K562 (cell line): ENCODE results near the gene LAPTM4A. TPM values are rescaled to one million over a fixed set of nuclear protein-coding genes. Genes with fewer than 3 reads are reported as not detected.

Source experiments
- CAMTA2 ChIP-seq: fragments of 250-450 bp; sonication (Bioruptor Pico); conservative IDR thresholded peaks from 2 replicates; pipeline ENCODE4 v1.5.1; 2022
- CBX5 ChIP-seq: IDR thresholded peaks from 2 replicates; pipeline ENCODE4 v1.6.1; 2014; ENCODE audit warnings: low read depth, borderline replicate concordance
- CHCHD3 ChIP-seq: fragments of 250-450 bp; sonication (Bioruptor Pico); IDR thresholded peaks from 2 replicates; pipeline ENCODE4 v2.1.2; 2022; ENCODE audit warnings: mild to moderate bottlenecking
- FOXP1 ChIP-seq: sonication (generic); formaldehyde crosslinking; IDR thresholded peaks from 2 replicates; pipeline ENCODE4 v1.8.0; 2022; ENCODE audit warnings: mild to moderate bottlenecking, missing genetic modification reagents
- HMG20A ChIP-seq: fragments of 450-650 bp; formaldehyde crosslinking; conservative IDR thresholded peaks from 2 replicates; pipeline ENCODE4 v1.4.0; 2020; ENCODE audit warnings: mild to moderate bottlenecking, mixed read lengths
- JUND ChIP-seq, 2 experiments: IDR thresholded peaks; 2 replicates in 1 of 2; 3 replicates in 1 of 2; pipeline ENCODE4 v1.6.1; 2011; ENCODE audit warnings: borderline replicate concordance in 2 of 2, low read depth in 2 of 2, low read length in 2 of 2, improper control_type of control experiment in 1 of 2, missing biosample characterization in 1 of 2, missing genetic modification characterization in 1 of 2, missing genetic modification reagents in 1 of 2
- MED1 ChIP-seq: sonication (generic); formaldehyde crosslinking; IDR thresholded peaks from 2 replicates; pipeline ENCODE4 v1.8.1; 2023; ENCODE audit warnings: missing genetic modification reagents, borderline replicate concordance
- NCOA6 ChIP-seq: fragments of 450-650 bp; IDR thresholded peaks from 2 replicates; pipeline ENCODE4 v1.6.1; 2017; ENCODE audit warnings: mild to moderate bottlenecking
- RAD51 ChIP-seq: fragments of 450-650 bp; IDR thresholded peaks from 2 replicates; pipeline ENCODE4 v1.7.1; 2016; ENCODE audit warnings: low read depth, mild to moderate bottlenecking, borderline replicate concordance
- STAT5A ChIP-seq: IDR thresholded peaks from 2 replicates; pipeline ENCODE4 v1.6.1; 2012; ENCODE audit warnings: low read length, inconsistent platforms, borderline replicate concordance
- TCF3 ChIP-seq: sonication (generic); formaldehyde crosslinking; IDR thresholded peaks from 2 replicates; pipeline ENCODE4 v1.4.0; 2020; ENCODE audit warnings: mild to moderate bottlenecking, missing genetic modification reagents
- TFAP4 ChIP-seq: sonication (generic); formaldehyde crosslinking; IDR thresholded peaks from 2 replicates; pipeline ENCODE4 v1.8.0; 2022; ENCODE audit warnings: missing genetic modification reagents, mild to moderate bottlenecking, moderate library complexity, borderline replicate concordance
- TRIM28 ChIP-seq: fragments of 450-650 bp; IDR thresholded peaks from 2 replicates; pipeline ENCODE4 v1.6.1; 2017
- VEZF1 ChIP-seq: fragments of 200-800 bp; sonication (Bioruptor generic); IDR thresholded peaks from 2 replicates; pipeline ENCODE4 v1.6.1; 2017; ENCODE audit warnings: missing genetic modification characterization, missing compliant biosample characterization
- ZKSCAN8 ChIP-seq: fragments of 200-800 bp; sonication (Bioruptor generic); IDR thresholded peaks from 2 replicates; pipeline ENCODE4 v1.6.1; 2016; ENCODE audit warnings: missing genetic modification characterization, missing compliant biosample characterization
- ZNF23 ChIP-seq: fragments of 250-450 bp; sonication (Bioruptor Pico); IDR thresholded peaks from 2 replicates; pipeline ENCODE4 v1.4.0; 2020; ENCODE audit warnings: mild to moderate bottlenecking
- ZNF586 ChIP-seq: fragments of 450-650 bp; formaldehyde crosslinking; conservative IDR thresholded peaks from 2 replicates; pipeline ENCODE4 v1.4.0; 2020; ENCODE audit warnings: mild to moderate bottlenecking, moderate library complexity
- polyA plus RNA-seq, 8 experiments: library from polyadenylated mRNA; depleted of rRNA in 4 of 8; stranded (reverse) in 5 of 8; unstranded in 3 of 8; fragments of >200 nt; fragmentation: Nextera tagmentation in 2 of 8; fragmentation: Illumina TruSeq in 1 of 8; extraction: Ambion mirVana in 2 of 8; extraction: Trizol in 1 of 8; gene quantifications; 2 replicates each; pipeline versions ENCODE4 v1.2.1 to v1.2.3, GENCODE V29; 2011 to 2014; ENCODE audit warnings: inconsistent platforms in 1 of 8, missing spikeins in 1 of 8
- total RNA-seq, 7 experiments: library from RNA; depleted of rRNA in 6 of 7; stranded (reverse); fragments of >200 nt in 6 of 7; fragmentation: Illumina TruSeq in 2 of 7; extraction: Trizol in 2 of 7; gene quantifications; 2 replicates each; pipeline versions ENCODE4 v1.2.1 to v1.2.3, GENCODE V29; 2011 to 2021; ENCODE audit warnings: low replicate concordance in 1 of 7
- TF ChIP-seq, protein P1 (sequence below): fragments of 200-800 bp; sonication (Bioruptor generic); IDR thresholded peaks from 2 replicates; pipeline ENCODE4 v1.6.1; 2016; ENCODE audit warnings: missing genetic modification characterization, missing compliant biosample characterization
- TF ChIP-seq, protein P2 (sequence below): fragments of 200-400 bp; formaldehyde crosslinking; IDR thresholded peaks from 2 replicates; pipeline ENCODE4 v1.6.1; 2017; ENCODE audit warnings: mild to moderate bottlenecking, low read depth, low read length, moderate library complexity

The LAPTM4A gene
- total and polyA plus RNA-seq, 9 of the 15 experiments (the other 6 are each of a cell fraction or from before 2014, with no cell fraction given) = 13.4 to 157 (median 50.1) TPM

- TF ChIP-seq, protein P1, sequence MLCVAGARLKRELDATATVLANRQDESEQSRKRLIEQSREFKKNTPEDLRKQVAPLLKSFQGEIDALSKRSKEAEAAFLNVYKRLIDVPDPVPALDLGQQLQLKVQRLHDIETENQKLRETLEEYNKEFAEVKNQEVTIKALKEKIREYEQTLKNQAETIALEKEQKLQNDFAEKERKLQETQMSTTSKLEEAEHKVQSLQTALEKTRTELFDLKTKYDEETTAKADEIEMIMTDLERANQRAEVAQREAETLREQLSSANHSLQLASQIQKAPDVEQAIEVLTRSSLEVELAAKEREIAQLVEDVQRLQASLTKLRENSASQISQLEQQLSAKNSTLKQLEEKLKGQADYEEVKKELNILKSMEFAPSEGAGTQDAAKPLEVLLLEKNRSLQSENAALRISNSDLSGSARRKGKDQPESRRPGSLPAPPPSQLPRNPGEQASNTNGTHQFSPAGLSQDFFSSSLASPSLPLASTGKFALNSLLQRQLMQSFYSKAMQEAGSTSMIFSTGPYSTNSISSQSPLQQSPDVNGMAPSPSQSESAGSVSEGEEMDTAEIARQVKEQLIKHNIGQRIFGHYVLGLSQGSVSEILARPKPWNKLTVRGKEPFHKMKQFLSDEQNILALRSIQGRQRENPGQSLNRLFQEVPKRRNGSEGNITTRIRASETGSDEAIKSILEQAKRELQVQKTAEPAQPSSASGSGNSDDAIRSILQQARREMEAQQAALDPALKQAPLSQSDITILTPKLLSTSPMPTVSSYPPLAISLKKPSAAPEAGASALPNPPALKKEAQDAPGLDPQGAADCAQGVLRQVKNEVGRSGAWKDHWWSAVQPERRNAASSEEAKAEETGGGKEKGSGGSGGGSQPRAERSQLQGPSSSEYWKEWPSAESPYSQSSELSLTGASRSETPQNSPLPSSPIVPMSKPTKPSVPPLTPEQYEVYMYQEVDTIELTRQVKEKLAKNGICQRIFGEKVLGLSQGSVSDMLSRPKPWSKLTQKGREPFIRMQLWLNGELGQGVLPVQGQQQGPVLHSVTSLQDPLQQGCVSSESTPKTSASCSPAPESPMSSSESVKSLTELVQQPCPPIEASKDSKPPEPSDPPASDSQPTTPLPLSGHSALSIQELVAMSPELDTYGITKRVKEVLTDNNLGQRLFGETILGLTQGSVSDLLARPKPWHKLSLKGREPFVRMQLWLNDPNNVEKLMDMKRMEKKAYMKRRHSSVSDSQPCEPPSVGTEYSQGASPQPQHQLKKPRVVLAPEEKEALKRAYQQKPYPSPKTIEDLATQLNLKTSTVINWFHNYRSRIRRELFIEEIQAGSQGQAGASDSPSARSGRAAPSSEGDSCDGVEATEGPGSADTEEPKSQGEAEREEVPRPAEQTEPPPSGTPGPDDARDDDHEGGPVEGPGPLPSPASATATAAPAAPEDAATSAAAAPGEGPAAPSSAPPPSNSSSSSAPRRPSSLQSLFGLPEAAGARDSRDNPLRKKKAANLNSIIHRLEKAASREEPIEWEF (CRISPR knock-in tag) = no peak
- TF ChIP-seq FOXP1 = no peak
- TF ChIP-seq TCF3 = no peak
- TF ChIP-seq RAD51 = no peak
- TF ChIP-seq VEZF1 (CRISPR knock-in tag) = no peak; the same call in 1 of the 2 replicates
- no peak for TF ChIP-seq ZNF23 (CRISPR knock-in tag)
- TF ChIP-seq CHCHD3 (CRISPR knock-in tag) = no peak
- TF ChIP-seq STAT5A = no peak
- TF ChIP-seq JUND (IDR thresholded peaks at IDR 0.05; ENCODE audit: borderline replicate concordance, low read depth, low read length) = no peak
- no peak for TF ChIP-seq JUND (tag; IDR thresholded peaks at IDR 0.05; ENCODE audit: borderline replicate concordance, low read depth, low read length)
- TF ChIP-seq CBX5 = no peak
- TF ChIP-seq CAMTA2 (CRISPR knock-in tag) = no peak
- TF ChIP-seq TFAP4 = peak; percentile 44; the same call in 1 of the 2 replicates
- no peak for TF ChIP-seq MED1 (CRISPR knock-in tag)
- no peak for TF ChIP-seq ZKSCAN8 (CRISPR knock-in tag)
- TF ChIP-seq NCOA6 = no peak
- TF ChIP-seq HMG20A (CRISPR knock-in tag) = no peak
- TF ChIP-seq, protein P2, sequence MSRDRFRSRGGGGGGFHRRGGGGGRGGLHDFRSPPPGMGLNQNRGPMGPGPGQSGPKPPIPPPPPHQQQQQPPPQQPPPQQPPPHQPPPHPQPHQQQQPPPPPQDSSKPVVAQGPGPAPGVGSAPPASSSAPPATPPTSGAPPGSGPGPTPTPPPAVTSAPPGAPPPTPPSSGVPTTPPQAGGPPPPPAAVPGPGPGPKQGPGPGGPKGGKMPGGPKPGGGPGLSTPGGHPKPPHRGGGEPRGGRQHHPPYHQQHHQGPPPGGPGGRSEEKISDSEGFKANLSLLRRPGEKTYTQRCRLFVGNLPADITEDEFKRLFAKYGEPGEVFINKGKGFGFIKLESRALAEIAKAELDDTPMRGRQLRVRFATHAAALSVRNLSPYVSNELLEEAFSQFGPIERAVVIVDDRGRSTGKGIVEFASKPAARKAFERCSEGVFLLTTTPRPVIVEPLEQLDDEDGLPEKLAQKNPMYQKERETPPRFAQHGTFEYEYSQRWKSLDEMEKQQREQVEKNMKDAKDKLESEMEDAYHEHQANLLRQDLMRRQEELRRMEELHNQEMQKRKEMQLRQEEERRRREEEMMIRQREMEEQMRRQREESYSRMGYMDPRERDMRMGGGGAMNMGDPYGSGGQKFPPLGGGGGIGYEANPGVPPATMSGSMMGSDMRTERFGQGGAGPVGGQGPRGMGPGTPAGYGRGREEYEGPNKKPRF = no peak
- TF ChIP-seq TRIM28 = no peak
- no peak for TF ChIP-seq ZNF586 (CRISPR knock-in tag)
These were observed 61.6 kb downstream of the LAPTM4A start, which contains the start of gene WDR35 (continued) for GRCh38 chr2:19989667-19990415.
